ENCODE results near the gene SCAMP4.
A peak's percentile ranks its signal among the peaks of the same experiment; 100 is the strongest.

Gene SCAMP4

GRCh38 chr19:1908364-1908678, 3.1 kb downstream of the SCAMP4 start:
- DNase-seq (ENCODE audit: extremely low spot score, insufficient read length, low read depth) (no peak), FAIRE-seq (no peak)

GRCh38 chr19:1909761-1910080, 4.5 kb downstream of the SCAMP4 start:
- no peak for FAIRE-seq
- no peak for DNase-seq (ENCODE audit: extremely low spot score, insufficient read length, low read depth)

GRCh38 chr19:1910177-1910576, 5.0 kb downstream of the SCAMP4 start:
- no peak for DNase-seq (ENCODE audit: extremely low spot score, insufficient read length, low read depth)
- FAIRE-seq = no peak

GRCh38 chr19:1911098-1911497, 5.9 kb downstream of the SCAMP4 start:
- peak; percentile 50 for FAIRE-seq
- DNase-seq (ENCODE audit: extremely low spot score, insufficient read length, low read depth) = no peak

- no peak for FAIRE-seq
- DNase-seq (ENCODE audit: extremely low spot score, insufficient read length, low read depth) = no peak
Measured at GRCh38 chr19:1911995-1912394, 6.8 kb downstream of the SCAMP4 start.

GRCh38 chr19:1912760-1913505, 7.7 kb downstream of the SCAMP4 start:
- no peak for DNase-seq (ENCODE audit: extremely low spot score, insufficient read length, low read depth)

GRCh38 chr19:1913781-1914577, 8.8 kb downstream of the SCAMP4 start:
- no peak for DNase-seq (ENCODE audit: extremely low spot score, insufficient read length, low read depth)

More at GRCh38 chr19:1912760-1913505, 7.7 kb downstream of the SCAMP4 start:
- no peak for FAIRE-seq

GRCh38 chr19:1914826-1915341, 9.7 kb downstream of the SCAMP4 start:
- FAIRE-seq (no peak), DNase-seq (ENCODE audit: extremely low spot score, insufficient read length, low read depth) (no peak)

More at GRCh38 chr19:1913781-1914577, 8.8 kb downstream of the SCAMP4 start:
- no peak for FAIRE-seq

GRCh38 chr19:1917146-1917545, 11.9 kb downstream of the SCAMP4 start:
- FAIRE-seq = no peak
- DNase-seq (ENCODE audit: extremely low spot score, insufficient read length, low read depth) = no peak

GRCh38 chr19:1917926-1918325, 12.7 kb downstream of the SCAMP4 start:
- FAIRE-seq (no peak), DNase-seq (ENCODE audit: extremely low spot score, insufficient read length, low read depth) (no peak)

GRCh38 chr19:1918975-1919374, 13.8 kb downstream of the SCAMP4 start:
- FAIRE-seq = no peak

GRCh38 chr19:1920644-1921043, 15.4 kb downstream of the SCAMP4 start:
- DNase-seq (ENCODE audit: extremely low spot score, insufficient read length, low read depth) (no peak), FAIRE-seq (no peak)

More at GRCh38 chr19:1918975-1919374, 13.8 kb downstream of the SCAMP4 start:
- no peak for DNase-seq (ENCODE audit: extremely low spot score, insufficient read length, low read depth)

GRCh38 chr19:1921326-1921725, 16.1 kb downstream of the SCAMP4 start:
- DNase-seq (ENCODE audit: extremely low spot score, insufficient read length, low read depth) = no peak
- no peak for FAIRE-seq

- no peak for DNase-seq (ENCODE audit: extremely low spot score, insufficient read length, low read depth)
- peak; percentile 88 for FAIRE-seq
Measured at GRCh38 chr19:1921825-1922224, 16.6 kb downstream of the SCAMP4 start.

- no peak for FAIRE-seq
- no peak for DNase-seq (ENCODE audit: extremely low spot score, insufficient read length, low read depth)
Measured at GRCh38 chr19:1922803-1923202, 17.6 kb downstream of the SCAMP4 start.

GRCh38 chr19:1923319-1923718, 18.1 kb downstream of the SCAMP4 start:
- FAIRE-seq (peak; percentile 64), DNase-seq (ENCODE audit: extremely low spot score, insufficient read length, low read depth) (no peak)

GRCh38 chr19:1924320-1924961, 19.2 kb downstream of the SCAMP4 start:
- DNase-seq (ENCODE audit: extremely low spot score, insufficient read length, low read depth) = no peak
- FAIRE-seq = no peak

GRCh38 chr19:1925544-1925943, 20.3 kb downstream of the SCAMP4 start:
- DNase-seq (ENCODE audit: extremely low spot score, insufficient read length, low read depth) (no peak), FAIRE-seq (no peak)

GRCh38 chr19:1929021-1929742, 24.0 kb downstream of the SCAMP4 start:
- FAIRE-seq (peak; percentile 72), DNase-seq (ENCODE audit: extremely low spot score, insufficient read length, low read depth) (no peak)

GRCh38 chr19:1931445-1931844, 26.2 kb downstream of the SCAMP4 start:
- no peak for FAIRE-seq

More at GRCh38 chr19:1931445-1931844, 26.2 kb downstream of the SCAMP4 start:
- no peak for DNase-seq (ENCODE audit: extremely low spot score, insufficient read length, low read depth)
